HL-60 (cell line): ENCODE measurements around the gene CYP4F11.
"Not testable (repeated sequence)": the region's sequence is repeated elsewhere in the genome, so short reads cannot be mapped to it uniquely, and the experiment has no call there.

Experiments
- CTCF ChIP-seq: IDR thresholded peaks from one replicate; pipeline ENCODE4 v1.5.1; 2011; ENCODE audit warnings: low read length, control low read depth, inconsistent platforms; ENCODE audit not compliant: insufficient read depth
- GABPA ChIP-seq: IDR thresholded peaks from 2 replicates; pipeline ENCODE4 v1.6.1; 2012; ENCODE audit warnings: low read depth
- POLR2AphosphoS5 ChIP-seq: IDR thresholded peaks from 2 replicates; pipeline ENCODE4 v1.6.1; 2012; ENCODE audit warnings: low read depth
- REST ChIP-seq: IDR thresholded peaks from 2 replicates; pipeline ENCODE4 v1.6.1; 2012; ENCODE audit warnings: low read depth; ENCODE audit not compliant: insufficient replicate concordance

GRCh38 chr19:15899561-15899960 lies 34.8 kb downstream of the CYP4F11 start:
- TF ChIP-seq CTCF, POLR2AphosphoS5, REST, GABPA: not testable (repeated sequence)
